ENCODE results near the gene NR6A1. TPM values are rescaled to one million over a fixed set of nuclear protein-coding genes. Genes with fewer than 3 reads are reported as not detected.

NR6A1 gene
- total RNA-seq, 2 experiments from 2014 or later, result 0.28 to 0.76 TPM

GRCh38 chr9:124511891-124512805 is 259.0 kb downstream of the NR6A1 start:
- ChIA-PET CTCF (no interaction called here), POLR2A (no interaction called here)
- no peak for DNase-seq
- Mint-ChIP-seq H3K4me1 (no peaks in the 10 kb centered on the region), H3K9me3 (no peaks in the 10 kb centered on the region), H3K27ac (no peak overlapping the region), H3K27me3 (peaks cover 3% of the 10 kb centered on the region), H3K36me3 (ENCODE audit: low read depth) (no peaks in the 10 kb centered on the region), H3K4me3 (no peak overlapping the region)

- Mint-ChIP-seq H3K27ac (no peak overlapping the region), H3K36me3 (ENCODE audit: low read depth) (no peaks in the 10 kb centered on the region), H3K4me3 (no peak overlapping the region), H3K9me3 (no peaks in the 10 kb centered on the region), H3K27me3 (no peaks in the 10 kb centered on the region), H3K4me1 (no peaks in the 10 kb centered on the region)
- ChIA-PET POLR2A (no interaction called here), CTCF (no interaction called here)
- DNase-seq, result no peak
These were observed 259.7 kb downstream of the NR6A1 start for GRCh38 chr9:124511426-124511840.

- peaks cover 3% of the 10 kb centered on the region for H3K27me3 Mint-ChIP-seq
- no peaks in the 10 kb centered on the region for H3K9me3 Mint-ChIP-seq
- no peak overlapping the region for H3K4me3 Mint-ChIP-seq
- no peak for DNase-seq
- no peaks in the 10 kb centered on the region for H3K4me1 Mint-ChIP-seq
- CTCF ChIA-PET, result no interaction called here
- H3K36me3 Mint-ChIP-seq (ENCODE audit: low read depth), result no peaks in the 10 kb centered on the region
- H3K27ac Mint-ChIP-seq, result no peak overlapping the region
- POLR2A ChIA-PET, result no interaction called here
These were observed 260.3 kb downstream of the NR6A1 start for GRCh38 chr9:124510650-124511425.

DNA sequence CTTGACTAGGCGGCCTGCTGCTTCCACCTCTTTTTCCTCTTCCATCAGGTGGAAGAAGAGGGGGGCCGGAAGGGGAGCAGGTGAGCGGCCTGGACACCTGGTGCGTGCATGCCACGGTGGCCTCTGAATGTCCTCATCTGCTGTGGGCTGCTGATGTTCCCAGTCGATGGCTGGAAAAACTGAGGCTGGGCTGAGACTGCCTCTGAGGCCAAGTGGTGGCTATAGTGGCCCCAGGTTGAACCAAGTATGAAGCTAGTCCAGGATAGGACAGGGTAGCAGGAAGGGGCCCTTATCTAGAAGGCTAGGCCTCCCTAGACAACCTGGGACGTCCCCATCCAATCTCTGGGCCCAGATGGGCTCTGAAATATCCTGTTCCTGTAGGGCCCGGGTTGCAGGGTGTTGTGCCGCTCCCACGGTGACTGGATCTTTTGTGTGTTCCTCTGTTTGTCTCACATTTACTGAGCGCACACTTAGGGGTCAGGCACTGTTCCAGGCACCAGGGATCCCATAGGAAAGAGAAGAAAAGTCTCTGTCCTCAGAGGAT is 263.2 kb downstream of the NR6A1 start:
- Mint-ChIP-seq H3K36me3 (ENCODE audit: low read depth) (no peaks in the 10 kb centered on the region), H3K27ac (no peak overlapping the region), H3K27me3 (peaks cover 17% of the 10 kb centered on the region), H3K4me1 (peaks cover 7% of the 10 kb centered on the region), H3K4me3 (no peak overlapping the region), H3K9me3 (no peaks in the 10 kb centered on the region)
- ChIA-PET POLR2A (no interaction called here), CTCF (no interaction called here)
- no peak for DNase-seq

DNA sequence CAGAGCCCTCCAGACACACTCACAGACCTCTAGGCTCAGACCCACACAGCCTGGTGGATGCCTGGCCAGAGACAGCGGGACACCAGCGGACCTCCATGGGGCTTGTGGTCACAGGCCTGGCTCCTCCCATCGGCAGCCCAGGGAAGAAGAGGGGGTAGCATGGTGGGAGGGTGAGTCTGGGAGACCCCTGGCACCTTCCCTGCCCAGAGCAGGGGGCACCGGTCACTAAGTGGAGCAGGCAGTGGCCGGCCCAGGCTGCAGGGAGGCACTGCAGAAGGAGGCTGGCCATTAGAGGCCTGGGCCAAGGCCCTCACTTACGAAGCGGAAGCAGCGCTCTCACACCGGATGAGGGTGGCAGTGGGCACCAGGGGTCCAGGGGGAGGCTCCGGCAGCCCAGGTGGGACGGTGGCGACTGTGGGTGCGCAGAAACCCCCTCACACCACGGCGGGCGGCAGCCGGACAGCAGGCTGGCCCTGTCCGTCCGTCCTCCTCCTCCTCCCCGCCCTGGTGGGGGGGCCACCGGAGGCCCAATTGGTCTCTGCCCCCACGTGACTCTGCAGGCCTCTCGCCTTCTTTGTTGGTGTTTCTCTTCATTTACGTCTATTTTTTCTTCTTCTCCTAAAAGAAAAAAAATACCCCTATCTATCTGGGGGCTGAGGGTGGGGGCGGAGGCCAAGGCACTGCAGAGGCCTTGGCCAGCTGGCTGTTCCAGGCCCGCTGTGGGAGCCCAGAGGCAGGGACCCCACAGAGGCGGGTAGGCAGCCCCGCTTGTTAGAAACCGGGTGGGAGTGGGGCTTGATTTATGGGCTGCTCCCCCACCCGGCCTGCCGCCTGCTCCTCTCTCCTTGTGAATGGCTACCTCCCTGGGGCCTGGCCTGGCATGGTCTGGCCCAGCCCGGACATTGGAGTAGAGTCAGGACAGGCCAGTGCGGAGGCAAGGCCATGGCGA is 263.9 kb downstream of the NR6A1 start, which contains the start of gene NR5A1:
Gene NR5A1 (minus strand): TSS at position 469 of the 949 bp plus-strand sequence. CDS start 4,004 bp downstream, outside the sequence.
- Mint-ChIP-seq H3K4me3 (no peak within 1 kb of the TSS), H3K9me3 (no peaks in the 10 kb centered on the region), H3K36me3 (ENCODE audit: low read depth) (no peaks in the 10 kb centered on the region), H3K27ac (no peak within 1 kb of the TSS), H3K27me3 (peaks cover 17% of the 10 kb centered on the region), H3K4me1 (peaks cover 7% of the 10 kb centered on the region)
- ChIA-PET POLR2A (no interaction called here), CTCF (interaction anchor here (1.1 kb wide), 1 partner anchor 30 kb away, joined by 3 read pairs; no protein-coding TSS in a partner anchor)
- no peak for DNase-seq

- no peak overlapping the region for H3K4me3 Mint-ChIP-seq
- H3K36me3 Mint-ChIP-seq (ENCODE audit: low read depth), result no peaks in the 10 kb centered on the region
- peaks cover 22% of the 10 kb centered on the region for H3K27me3 Mint-ChIP-seq
- no peak overlapping the region for H3K27ac Mint-ChIP-seq
- ChIA-PET POLR2A (no interaction called here), CTCF (interaction anchor here (1.1 kb wide), 1 partner anchor 30 kb away, joined by 3 read pairs; no protein-coding TSS in a partner anchor)
- H3K4me1 Mint-ChIP-seq, result peaks cover 7% of the 10 kb centered on the region
- DNase-seq, result no peak
- H3K9me3 Mint-ChIP-seq, result no peaks in the 10 kb centered on the region
These were observed 264.7 kb downstream of the NR6A1 start for GRCh38 chr9:124506433-124506832.

GRCh38 chr9:124505901-124506346 is 265.2 kb downstream of the NR6A1 start:
- ChIA-PET POLR2A (no interaction called here), CTCF (interaction anchor here (1.1 kb wide), 1 partner anchor 31 kb away, joined by 3 read pairs; no protein-coding TSS in a partner anchor)
- no peak for DNase-seq
- Mint-ChIP-seq H3K4me3 (no peak overlapping the region), H3K27ac (no peak overlapping the region), H3K9me3 (no peaks in the 10 kb centered on the region), H3K4me1 (peaks cover 7% of the 10 kb centered on the region), H3K36me3 (ENCODE audit: low read depth) (no peaks in the 10 kb centered on the region), H3K27me3 (peaks cover 22% of the 10 kb centered on the region)

GRCh38 chr9:124505006-124505900 is 265.9 kb downstream of the NR6A1 start:
- Mint-ChIP-seq H3K9me3 (no peaks in the 10 kb centered on the region), H3K27me3 (peaks cover 22% of the 10 kb centered on the region), H3K36me3 (ENCODE audit: low read depth) (no peaks in the 10 kb centered on the region), H3K4me3 (no peak overlapping the region), H3K27ac (no peak overlapping the region), H3K4me1 (peaks cover 9% of the 10 kb centered on the region)
- no peak for DNase-seq
- ChIA-PET POLR2A (no interaction called here), CTCF (no interaction called here)

- H3K4me1 Mint-ChIP-seq, result peaks cover 9% of the 10 kb centered on the region
- H3K9me3 Mint-ChIP-seq, result no peaks in the 10 kb centered on the region
- POLR2A ChIA-PET, result no interaction called here
- H3K4me3 Mint-ChIP-seq, result no peak overlapping the region
- no peak overlapping the region for H3K27ac Mint-ChIP-seq
- H3K27me3 Mint-ChIP-seq, result peaks cover 24% of the 10 kb centered on the region
- CTCF ChIA-PET, result interaction anchor here (0.6 kb wide), 2 partner anchors 55 to 968 kb away, joined by 3 to 5 read pairs; no protein-coding TSS in a partner anchor
- no peaks in the 10 kb centered on the region for H3K36me3 Mint-ChIP-seq (ENCODE audit: low read depth)
- no peak for DNase-seq
These were observed 266.5 kb downstream of the NR6A1 start for GRCh38 chr9:124504530-124505005.

DNA sequence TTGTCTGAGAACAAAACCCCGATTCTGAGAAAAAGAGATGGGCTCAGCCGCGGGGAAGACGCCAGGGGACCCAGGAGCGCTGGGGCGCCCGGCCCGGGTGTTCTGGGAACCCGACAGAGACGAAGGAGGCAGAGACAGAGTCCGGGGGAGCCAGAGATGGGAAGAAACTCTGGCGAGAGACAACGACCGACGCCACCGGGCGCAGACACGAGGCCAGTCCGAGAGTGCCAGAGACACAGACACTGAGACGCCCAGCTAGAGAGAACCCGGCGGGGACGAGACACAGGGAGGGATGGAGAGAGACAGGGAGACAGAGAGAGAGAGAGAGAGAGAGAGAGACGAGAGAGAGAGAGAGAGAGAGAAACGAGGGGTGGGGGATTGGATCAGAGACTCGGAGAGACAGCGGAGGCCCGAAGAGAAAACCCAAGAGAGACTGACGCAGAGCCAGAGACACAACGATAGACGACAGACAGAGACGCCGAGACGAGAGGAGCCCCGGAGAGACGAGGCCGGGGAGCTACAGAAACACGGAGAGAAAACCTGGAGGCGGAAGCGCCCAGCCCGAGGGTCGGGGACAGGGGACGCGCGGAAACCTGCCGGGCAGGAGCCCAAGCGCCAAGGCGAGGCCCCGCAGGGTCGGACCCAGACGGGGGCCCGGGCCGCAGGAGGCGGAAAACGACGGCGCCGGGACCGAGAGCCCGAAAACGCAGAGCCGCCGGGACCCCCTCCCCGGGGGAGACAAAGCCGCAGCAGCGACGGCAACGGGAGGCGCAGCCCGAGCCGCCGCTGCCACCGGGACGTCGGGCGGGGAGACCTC is 267.2 kb downstream of the NR6A1 start:
- no peak for DNase-seq
- Mint-ChIP-seq H3K4me1 (peaks cover 9% of the 10 kb centered on the region), H3K27me3 (peaks cover 25% of the 10 kb centered on the region), H3K4me3 (peak overlapping the region; percentile 17), H3K36me3 (ENCODE audit: low read depth) (no peaks in the 10 kb centered on the region), H3K9me3 (no peaks in the 10 kb centered on the region), H3K27ac (no peak overlapping the region)
- POLR2A ChIA-PET, result no interaction called here
- CTCF ChIA-PET, result interaction anchor here (0.6 kb wide), 2 partner anchors 54 to 969 kb away, joined by 3 to 5 read pairs; no protein-coding TSS in a partner anchor

Data from activated CD4-positive, alpha-beta memory T cell treated with anti-CD3 and anti-CD28 coated beads, Interleukin-2, amount 10 ng/mL, durations not matched to agents 7 days and 5 days (primary cell).